Peyer's patch (tissue), 4 donors: ENCODE measurements around the gene SNIP1.

ENCODE experiments used
- POLR2A ChIP-seq, 2 donors: fragments of 450-650 bp; IDR thresholded peaks; one replicate each; pipeline ENCODE4 v1.5.1; 2017; ENCODE audit warnings: antibody characterized with exemption in 2 of 2, mild to moderate bottlenecking in 2 of 2, moderate library complexity in 2 of 2
- TF ChIP-seq, protein P1 (sequence below), 6 experiments: fragments of 450-650 bp in 4 of 6; fragments of 200-600 bp in 2 of 6; sonication (generic) in 1 of 6; IDR thresholded peaks; one replicate each; pipeline ENCODE4 v1.5.1; 2017 to 2019; ENCODE audit warnings: antibody characterized with exemption in 6 of 6, mild to moderate bottlenecking in 3 of 6, moderate library complexity in 1 of 6

DNA sequence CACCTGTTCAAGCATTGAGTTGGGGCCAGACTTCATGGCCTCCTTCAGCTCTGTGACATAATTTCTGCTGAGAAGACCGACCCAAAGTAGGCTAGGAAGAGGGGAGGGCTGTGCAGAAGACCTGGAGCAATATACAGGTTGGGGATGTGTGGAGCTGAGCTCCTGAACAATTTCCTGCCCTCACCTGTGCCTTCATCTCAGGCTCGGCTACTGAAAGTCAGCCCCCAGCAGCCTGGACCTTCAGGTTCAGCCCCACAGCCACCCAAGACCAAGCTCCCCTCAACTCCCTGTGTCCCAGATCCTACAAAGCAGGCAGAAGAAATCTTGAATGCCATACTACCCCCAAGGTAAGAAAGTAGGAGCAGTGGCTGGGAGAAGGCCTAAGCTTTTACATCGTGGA lies 3.3 kb upstream of the SNIP1 start:
- TF ChIP-seq, protein P1, sequence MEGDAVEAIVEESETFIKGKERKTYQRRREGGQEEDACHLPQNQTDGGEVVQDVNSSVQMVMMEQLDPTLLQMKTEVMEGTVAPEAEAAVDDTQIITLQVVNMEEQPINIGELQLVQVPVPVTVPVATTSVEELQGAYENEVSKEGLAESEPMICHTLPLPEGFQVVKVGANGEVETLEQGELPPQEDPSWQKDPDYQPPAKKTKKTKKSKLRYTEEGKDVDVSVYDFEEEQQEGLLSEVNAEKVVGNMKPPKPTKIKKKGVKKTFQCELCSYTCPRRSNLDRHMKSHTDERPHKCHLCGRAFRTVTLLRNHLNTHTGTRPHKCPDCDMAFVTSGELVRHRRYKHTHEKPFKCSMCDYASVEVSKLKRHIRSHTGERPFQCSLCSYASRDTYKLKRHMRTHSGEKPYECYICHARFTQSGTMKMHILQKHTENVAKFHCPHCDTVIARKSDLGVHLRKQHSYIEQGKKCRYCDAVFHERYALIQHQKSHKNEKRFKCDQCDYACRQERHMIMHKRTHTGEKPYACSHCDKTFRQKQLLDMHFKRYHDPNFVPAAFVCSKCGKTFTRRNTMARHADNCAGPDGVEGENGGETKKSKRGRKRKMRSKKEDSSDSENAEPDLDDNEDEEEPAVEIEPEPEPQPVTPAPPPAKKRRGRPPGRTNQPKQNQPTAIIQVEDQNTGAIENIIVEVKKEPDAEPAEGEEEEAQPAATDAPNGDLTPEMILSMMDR (IDR thresholded peaks at IDR 0.05), result no peak
- TF ChIP-seq POLR2A (IDR thresholded peaks at IDR 0.05), result no peak
